GM12873 (cell line): ENCODE data around the gene ARHGAP15.

Experiments used
- TF ChIP-seq, protein P1 (sequence below): IDR thresholded peaks from 2 replicates; pipeline ENCODE4 v1.5.1; 2012; ENCODE audit warnings: low read depth, mild to moderate bottlenecking, moderate library complexity, low read length, control low read depth; ENCODE audit not compliant: insufficient read depth; ENCODE audit errors: missing control alignments

ARHGAP15 gene

GRCh38 chr2:143705108-143705707 lies 576.0 kb downstream of the ARHGAP15 start:
- TF ChIP-seq, protein P1, sequence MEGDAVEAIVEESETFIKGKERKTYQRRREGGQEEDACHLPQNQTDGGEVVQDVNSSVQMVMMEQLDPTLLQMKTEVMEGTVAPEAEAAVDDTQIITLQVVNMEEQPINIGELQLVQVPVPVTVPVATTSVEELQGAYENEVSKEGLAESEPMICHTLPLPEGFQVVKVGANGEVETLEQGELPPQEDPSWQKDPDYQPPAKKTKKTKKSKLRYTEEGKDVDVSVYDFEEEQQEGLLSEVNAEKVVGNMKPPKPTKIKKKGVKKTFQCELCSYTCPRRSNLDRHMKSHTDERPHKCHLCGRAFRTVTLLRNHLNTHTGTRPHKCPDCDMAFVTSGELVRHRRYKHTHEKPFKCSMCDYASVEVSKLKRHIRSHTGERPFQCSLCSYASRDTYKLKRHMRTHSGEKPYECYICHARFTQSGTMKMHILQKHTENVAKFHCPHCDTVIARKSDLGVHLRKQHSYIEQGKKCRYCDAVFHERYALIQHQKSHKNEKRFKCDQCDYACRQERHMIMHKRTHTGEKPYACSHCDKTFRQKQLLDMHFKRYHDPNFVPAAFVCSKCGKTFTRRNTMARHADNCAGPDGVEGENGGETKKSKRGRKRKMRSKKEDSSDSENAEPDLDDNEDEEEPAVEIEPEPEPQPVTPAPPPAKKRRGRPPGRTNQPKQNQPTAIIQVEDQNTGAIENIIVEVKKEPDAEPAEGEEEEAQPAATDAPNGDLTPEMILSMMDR = no peak

GRCh38 chr2:143706354-143706753 lies 577.1 kb downstream of the ARHGAP15 start:
- TF ChIP-seq, protein P1 = no peak

GRCh38 chr2:143708682-143709081 lies 579.5 kb downstream of the ARHGAP15 start:
- TF ChIP-seq, protein P1 = no peak

DNA sequence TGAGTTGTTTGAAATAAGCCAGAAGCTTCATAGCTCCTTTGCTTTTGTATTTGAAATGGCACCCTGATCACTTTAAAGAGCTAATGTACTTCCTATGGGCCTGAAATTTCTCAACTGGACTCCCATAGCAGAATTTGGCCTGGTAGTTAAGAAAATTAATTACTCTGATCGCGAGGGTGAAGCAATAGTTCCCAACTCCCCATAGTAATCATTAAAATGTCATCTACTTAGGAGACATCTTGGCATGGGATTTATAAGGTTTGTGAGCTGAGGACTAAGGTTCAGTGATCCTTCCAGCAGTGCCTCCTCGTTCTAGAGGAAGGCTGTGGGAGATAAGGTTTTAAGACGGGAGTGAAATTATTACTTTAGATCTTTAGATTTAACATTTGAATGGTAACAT lies 581.0 kb downstream of the ARHGAP15 start:
- TF ChIP-seq, protein P1 = no peak

- TF ChIP-seq, protein P1 = no peak
Measured at GRCh38 chr2:143710879-143711278, 581.7 kb downstream of the ARHGAP15 start.

GRCh38 chr2:143716522-143716921 lies 587.3 kb downstream of the ARHGAP15 start:
- TF ChIP-seq, protein P1 = no peak

- TF ChIP-seq, protein P1 = no peak
Measured at GRCh38 chr2:143717053-143717452, 587.8 kb downstream of the ARHGAP15 start.
